GM18873 (cell line): ENCODE data around the gene CALY.
"Not testable (repeated sequence)": the region's sequence is repeated elsewhere in the genome, so short reads cannot be mapped to it uniquely, and the experiment has no call there.

Experiments
- ATAC-seq: cut with Tn5 transposase; IDR thresholded peaks from one replicate; pipeline ENCODE4 v1.9.1; 2021; ENCODE audit warnings: mild to moderate bottlenecking, moderate library complexity, moderate number of reproducible peaks; ENCODE audit not compliant: unreplicated experiment, low FRiP score

Gene CALY

DNA sequence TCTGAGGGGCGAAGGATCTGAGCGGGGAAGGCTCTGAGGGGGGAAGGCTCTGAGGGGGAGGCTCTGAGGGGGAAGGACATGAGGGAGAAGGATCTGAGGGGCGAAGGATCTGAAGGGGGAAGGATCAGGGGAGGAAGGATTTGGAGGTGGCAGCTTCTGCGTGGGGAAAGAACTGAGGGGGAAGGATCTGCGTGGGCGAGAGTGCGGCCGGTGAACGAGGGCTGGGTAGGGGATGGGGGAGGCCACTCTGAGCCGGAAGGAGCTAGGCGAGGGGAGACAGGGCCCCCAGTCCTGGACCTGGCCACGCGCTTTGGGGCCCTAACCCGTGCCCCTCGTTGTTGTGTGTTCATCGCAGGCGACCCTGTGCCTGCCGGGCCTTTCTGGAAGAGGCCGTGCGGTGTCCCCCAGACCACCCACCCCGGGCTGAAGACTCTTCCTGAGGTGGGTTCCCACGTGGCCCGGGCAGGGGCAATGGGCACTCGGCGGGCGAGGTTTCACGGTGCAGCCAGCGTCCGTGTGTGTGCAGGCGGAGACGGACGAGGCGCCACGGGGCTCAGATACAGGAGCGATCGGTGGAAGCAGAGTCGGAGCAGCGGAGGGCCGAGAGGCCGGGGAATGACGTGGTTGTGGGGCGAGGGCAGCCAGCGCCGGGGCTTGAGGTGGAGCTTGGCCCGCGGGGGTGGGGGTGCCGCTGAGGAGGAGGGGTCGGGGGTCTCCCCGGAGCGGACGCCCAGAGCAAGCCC, 2.0 kb downstream of the CALY start:
- ATAC-seq: no peak

- ATAC-seq: no peak
Observed at GRCh38 chr10:133332936-133333699, 3.6 kb downstream of the CALY start.

GRCh38 chr10:133329491-133330202, 7.0 kb downstream of the CALY start:
- peak; percentile 81 for ATAC-seq

DNA sequence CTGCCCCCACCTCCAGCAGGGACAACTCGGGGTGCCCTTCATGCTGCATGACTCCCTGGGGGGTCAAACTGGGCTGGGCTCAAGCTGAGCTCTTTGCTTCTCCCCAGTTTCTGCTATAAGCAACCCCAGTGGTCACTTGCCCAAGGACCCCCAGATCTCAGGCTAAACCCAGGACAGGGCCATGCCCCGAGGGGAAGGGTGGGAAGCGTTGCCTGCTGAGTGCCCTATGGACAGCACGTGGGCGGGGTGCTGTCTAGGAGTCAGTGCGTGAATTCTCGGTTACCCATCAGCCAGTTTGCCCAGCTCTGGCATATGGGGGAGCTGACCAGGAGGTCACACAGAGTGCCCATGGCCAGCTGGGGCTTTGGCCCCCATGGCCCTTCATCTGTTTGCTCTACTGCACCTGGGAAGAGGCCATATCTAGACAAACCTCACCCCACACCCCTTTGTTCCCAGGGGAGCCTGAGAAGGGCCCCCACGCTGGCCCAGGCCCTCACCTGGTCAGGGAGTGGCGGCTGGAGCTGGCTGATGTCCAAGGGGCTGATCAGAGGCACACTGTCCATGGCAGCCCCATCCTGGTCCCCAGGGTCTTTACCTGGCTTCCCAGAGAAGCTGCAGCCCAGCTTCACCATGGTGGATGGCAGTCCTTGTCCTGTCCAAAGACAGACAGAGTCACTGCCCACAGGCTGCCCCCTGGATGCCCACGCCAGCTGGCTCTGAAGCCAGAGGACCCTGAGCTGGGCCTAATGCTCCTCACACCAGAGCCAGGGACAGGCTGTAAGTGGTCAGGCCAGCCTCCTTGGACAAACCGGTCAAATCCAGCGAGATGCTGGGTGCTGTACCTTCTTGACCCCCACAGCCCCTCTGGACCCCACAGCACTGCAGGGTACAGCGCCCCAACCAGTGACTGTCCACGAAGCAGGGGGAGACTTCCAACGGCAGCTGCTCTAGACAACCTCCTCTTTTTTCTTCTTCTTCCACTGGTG, 8.0 kb downstream of the CALY start:
- ATAC-seq: no peak

- ATAC-seq: no peak
Observed at GRCh38 chr10:133327651-133328357, 8.9 kb downstream of the CALY start.

DNA sequence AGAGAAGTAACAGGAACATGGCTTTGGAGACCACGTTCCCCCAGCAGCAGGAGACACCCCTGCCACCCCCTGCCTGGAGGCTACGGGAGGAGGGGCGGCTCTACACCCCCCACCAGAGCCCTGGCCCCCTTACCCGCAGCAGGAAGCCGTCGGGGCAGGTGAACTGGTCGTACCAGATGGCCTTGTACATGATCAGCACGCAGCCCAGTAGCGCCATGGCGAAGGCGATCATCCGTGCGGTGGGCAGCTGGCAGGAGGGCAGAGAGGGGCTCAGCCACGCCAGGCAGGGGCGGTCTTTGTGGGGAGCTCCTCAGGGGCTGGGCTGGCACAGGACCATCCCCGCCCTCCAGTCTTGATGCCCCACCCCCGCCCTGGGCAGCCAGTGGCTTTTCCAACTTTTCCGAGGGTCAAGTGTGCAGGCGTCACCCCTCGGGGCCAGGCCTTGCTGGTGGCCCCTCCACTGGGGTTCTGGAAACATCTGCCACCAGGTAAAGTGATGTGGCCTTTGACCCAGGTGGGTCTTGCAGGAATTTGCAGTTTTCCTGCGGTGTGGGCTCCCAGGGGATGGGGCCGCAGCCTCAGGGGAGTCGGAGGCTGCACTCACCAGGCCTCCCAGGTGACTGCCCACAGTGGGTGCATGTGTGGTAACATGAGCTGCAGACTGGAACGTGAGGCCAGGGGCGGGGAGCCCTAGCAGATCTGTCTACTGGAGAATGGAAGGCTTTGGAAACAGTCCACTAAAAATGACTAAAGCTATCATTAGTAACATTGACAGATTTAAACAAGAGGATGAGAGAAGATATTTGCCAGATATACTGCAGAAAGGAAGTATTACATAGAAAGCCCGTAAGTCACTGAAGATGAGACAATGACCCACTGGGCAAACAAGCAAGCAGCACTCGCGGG, 9.7 kb downstream of the CALY start:
- ATAC-seq: no peak

DNA sequence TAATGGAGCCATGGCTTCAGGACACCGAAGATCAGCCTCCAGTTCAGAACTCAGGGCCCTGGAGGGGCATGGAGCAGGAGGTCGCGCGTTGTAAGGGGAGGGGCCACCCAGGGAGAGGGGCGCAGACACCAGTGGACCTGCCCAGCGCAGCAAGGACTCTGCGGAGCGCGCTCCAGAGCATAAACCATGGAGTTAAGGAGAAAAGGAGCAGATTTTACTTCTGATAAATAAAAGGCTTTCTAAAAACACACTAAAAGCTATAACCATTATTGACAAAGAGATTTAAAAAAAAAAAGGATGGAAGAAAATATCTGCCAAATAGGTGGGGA, 10.5 kb downstream of the CALY start:
- no peak for ATAC-seq

- no peak for ATAC-seq
Observed at GRCh38 chr10:133325440-133326222, 11.1 kb downstream of the CALY start.

- ATAC-seq: no peak
Observed at GRCh38 chr10:133324857-133325260, 11.8 kb downstream of the CALY start.

GRCh38 chr10:133324198-133324792, 12.4 kb downstream of the CALY start:
- no peak for ATAC-seq

GRCh38 chr10:133322064-133322709, 14.5 kb downstream of the CALY start:
- not testable (repeated sequence) for ATAC-seq

DNA sequence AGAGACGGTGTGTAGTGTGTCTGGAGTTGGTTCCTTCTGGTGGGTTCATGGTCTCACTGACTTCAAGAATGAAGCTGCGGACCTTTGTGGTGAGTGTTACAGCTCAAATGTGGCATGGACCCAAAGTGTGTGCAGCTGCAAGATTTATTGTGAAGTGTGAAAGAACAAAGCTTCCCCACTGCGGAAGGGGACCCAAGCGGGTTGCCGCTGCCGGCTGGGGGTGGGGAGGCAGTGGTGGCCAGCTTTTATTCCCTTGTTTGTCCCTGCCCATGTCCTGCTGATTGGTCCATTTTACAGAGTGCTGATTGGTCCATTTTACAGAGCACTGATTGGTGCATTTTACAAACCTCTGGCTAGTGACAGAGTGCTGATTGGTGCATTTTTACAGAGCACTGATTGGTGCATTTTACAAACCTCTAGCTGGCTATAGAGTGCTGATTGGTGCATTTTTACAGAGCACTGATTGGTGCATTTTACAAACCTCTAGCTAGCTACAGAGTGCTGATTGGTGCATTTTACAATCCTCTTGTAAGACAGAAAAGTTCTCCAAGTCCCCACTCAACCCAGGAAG, 15.8 kb downstream of the CALY start:
- ATAC-seq: not testable (repeated sequence)

- no peak for ATAC-seq
Observed at GRCh38 chr10:133318494-133319127, 18.1 kb downstream of the CALY start.

DNA sequence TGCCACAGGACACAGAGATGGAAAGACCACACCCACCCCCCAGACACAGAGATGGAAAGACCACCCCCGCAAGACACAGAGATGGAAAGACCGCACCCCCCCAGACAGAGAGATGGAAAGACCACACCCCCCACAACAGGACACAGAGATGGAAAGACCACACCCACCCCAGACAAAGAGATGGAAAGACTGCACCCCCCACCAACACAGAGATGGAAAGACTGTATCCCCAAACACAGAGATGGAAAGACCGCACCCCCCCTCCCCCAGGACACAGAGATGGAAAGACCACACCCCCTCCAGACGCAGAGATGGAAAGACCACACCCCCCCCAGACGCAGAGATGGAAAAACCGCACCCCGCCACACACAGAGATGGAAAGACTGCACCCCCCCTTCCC, 20.0 kb downstream of the CALY start:
- no peak for ATAC-seq

DNA sequence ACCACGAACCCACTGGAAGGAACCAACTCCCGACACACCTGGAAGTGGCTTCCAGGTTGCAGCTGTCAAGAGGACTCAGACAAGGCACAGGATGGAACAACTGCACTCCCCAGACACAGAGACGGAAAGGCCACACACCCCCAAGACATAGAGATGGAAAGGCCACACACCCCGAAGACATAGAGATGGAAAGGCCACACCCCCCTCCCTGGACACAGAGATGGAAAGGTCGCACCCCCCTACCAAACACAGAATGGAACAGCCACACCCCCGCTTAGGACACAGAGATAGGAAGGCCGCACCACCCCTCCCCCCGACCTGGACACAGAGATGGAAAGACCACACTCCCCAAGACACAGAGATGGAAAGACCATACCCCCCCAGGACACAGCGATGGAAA, 20.4 kb downstream of the CALY start:
- ATAC-seq: no peak

DNA sequence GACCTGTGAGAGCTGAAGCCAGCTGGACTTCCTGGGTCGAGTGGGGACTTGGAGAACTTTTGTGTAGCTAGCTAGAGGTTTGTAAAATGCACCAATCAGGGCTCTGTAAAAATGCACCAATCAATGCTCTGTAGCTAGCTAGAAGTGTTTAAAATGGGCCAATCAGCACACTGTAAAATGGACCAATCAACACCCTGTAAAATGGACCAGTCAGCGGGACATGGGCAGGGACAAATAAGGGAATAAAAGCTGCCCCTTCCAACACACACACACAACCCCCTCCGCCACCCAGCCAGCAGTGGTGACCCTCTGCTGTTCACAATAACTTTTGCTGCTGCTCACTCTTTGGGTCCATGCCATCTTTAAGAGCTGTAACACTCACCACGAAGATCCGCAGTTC, 20.8 kb downstream of the CALY start:
- ATAC-seq: no peak
